GM15510 (cell line): ENCODE measurements around the gene TM2D1.

Source experiments
- POLR2A ChIP-seq: IDR thresholded peaks from 3 replicates; pipeline ENCODE4 v1.6.1; 2011; ENCODE audit warnings: borderline replicate concordance; ENCODE audit not compliant: insufficient read length; ENCODE audit errors: extremely low read depth

TM2D1 gene

GRCh38 chr1:61741711-61742619 lies 17.0 kb upstream of the TM2D1 start, which contains the start of gene PATJ:
Gene PATJ, plus strand, starts transcription at chr1:61742480. Its CDS starts 20,413 bp downstream, at chr1:61762893.
- TF ChIP-seq POLR2A: peak; percentile 35

- no peak for TF ChIP-seq POLR2A
Observed at GRCh38 chr1:61740751-61741700, 16.1 kb upstream of the TM2D1 start.

- no peak for TF ChIP-seq POLR2A
Observed at GRCh38 chr1:61732726-61733125, 7.8 kb upstream of the TM2D1 start.

GRCh38 chr1:61727544-61727943 lies 2.6 kb upstream of the TM2D1 start:
- TF ChIP-seq POLR2A: no peak

- TF ChIP-seq POLR2A: no peak
Observed at GRCh38 chr1:61724506-61724812, 482 bp downstream of the TM2D1 start.

- TF ChIP-seq POLR2A: no peak
Observed at GRCh38 chr1:61711969-61712368, 13.0 kb downstream of the TM2D1 start.

- TF ChIP-seq POLR2A: no peak
Observed at GRCh38 chr1:61709908-61710289, 15.0 kb downstream of the TM2D1 start.

GRCh38 chr1:61708953-61709907 lies 15.7 kb downstream of the TM2D1 start:
- no peak for TF ChIP-seq POLR2A

- no peak for TF ChIP-seq POLR2A
Observed at GRCh38 chr1:61699911-61700851, 24.8 kb downstream of the TM2D1 start.

GRCh38 chr1:61692155-61692800 lies 32.7 kb downstream of the TM2D1 start:
- TF ChIP-seq POLR2A: no peak

- TF ChIP-seq POLR2A: no peak
Observed at GRCh38 chr1:61687901-61688300, 37.0 kb downstream of the TM2D1 start.

GRCh38 chr1:61682891-61683290 lies 42.0 kb downstream of the TM2D1 start:
- no peak for TF ChIP-seq POLR2A

- no peak for TF ChIP-seq POLR2A
Observed at GRCh38 chr1:61680500-61680899, 44.4 kb downstream of the TM2D1 start.
